Stimulated activated CD8-positive, alpha-beta memory T cell treated with anti-CD3 and anti-CD28 coated beads, Interleukin-4, amount 100 ng/mL, for 4 hours (primary cell): ENCODE data around the gene FHOD3.

Source experiments
- DNase-seq, 2 donors: peaks; one replicate each; pipeline ENCODE4 v3.0.0-alpha.2; 2020; ENCODE audit warnings: low read depth in 2 of 2, low spot score in 1 of 2

The FHOD3 gene

DNA sequence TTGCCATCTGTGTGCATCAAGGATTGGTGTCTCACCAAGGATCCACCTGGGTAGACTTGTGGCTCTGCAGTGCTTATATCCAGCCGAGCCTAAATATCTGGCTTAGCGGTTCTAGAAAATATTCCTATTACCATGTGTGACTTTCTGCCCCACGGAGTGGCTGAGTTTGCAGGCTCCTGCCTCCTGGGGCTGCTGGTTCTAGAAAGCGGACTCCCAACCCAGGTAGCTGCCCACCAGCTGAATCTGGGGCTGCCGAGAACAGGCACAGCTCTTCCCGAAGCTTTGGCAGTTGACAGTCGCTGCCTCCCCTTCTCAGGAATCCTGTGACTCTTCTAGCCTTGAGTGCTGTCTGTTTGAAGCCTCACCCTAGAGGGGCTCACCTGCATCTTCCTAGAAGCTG is 426.7 kb downstream of the FHOD3 start:
- no peak for DNase-seq

- no peak for DNase-seq
Observed at GRCh38 chr18:36724591-36725001, 427.1 kb downstream of the FHOD3 start.

GRCh38 chr18:36728345-36728744 is 430.8 kb downstream of the FHOD3 start:
- no peak for DNase-seq

GRCh38 chr18:36729197-36729596 is 431.7 kb downstream of the FHOD3 start:
- no peak for DNase-seq

DNA sequence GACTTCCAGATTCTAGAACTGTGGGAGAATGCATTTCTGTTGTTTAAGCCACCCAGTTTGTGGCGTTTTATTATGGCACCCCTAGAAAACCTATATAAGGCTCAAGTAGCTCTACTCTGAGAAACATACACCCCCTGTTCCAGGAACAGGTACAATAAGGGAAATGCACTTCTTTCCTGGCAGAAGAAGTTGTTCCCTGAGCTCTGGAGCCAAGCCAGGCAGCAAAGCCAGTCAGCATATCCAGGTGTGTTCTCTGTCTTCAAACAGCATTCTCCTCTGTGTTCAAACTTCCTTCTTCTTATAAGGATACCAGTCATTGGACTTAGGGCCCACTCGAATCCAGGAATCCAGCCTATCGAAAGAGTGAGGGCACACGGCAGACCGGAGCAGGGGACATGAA is 434.8 kb downstream of the FHOD3 start:
- no peak for DNase-seq

GRCh38 chr18:36733150-36733549 is 435.6 kb downstream of the FHOD3 start:
- no peak for DNase-seq

- no peak for DNase-seq
Observed at GRCh38 chr18:36734596-36734995, 437.1 kb downstream of the FHOD3 start.

- no peak for DNase-seq
Observed at GRCh38 chr18:36735130-36735529, 437.6 kb downstream of the FHOD3 start.

DNA sequence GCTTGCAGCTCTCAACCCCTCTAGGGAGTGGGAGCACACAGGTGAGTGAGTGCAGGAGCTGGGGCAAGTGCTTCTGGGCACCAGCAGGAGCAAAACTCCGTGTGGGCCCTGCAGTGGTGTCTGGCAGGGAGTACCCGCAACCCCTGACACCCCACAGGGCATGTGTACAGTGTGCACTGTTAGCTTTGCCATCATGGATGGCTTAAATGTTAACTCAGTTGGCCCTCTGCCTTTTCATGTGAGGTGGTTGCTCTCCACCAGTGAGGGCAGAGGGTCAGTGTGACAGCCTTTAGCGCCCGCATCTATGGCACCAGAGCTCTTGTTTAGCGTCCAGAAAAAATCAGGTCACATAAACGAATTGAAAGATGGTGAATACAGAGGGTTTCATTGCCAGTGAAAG is 438.6 kb downstream of the FHOD3 start:
- no peak for DNase-seq

- DNase-seq = no peak
Observed at GRCh38 chr18:36737316-36737715, 439.8 kb downstream of the FHOD3 start.

DNA sequence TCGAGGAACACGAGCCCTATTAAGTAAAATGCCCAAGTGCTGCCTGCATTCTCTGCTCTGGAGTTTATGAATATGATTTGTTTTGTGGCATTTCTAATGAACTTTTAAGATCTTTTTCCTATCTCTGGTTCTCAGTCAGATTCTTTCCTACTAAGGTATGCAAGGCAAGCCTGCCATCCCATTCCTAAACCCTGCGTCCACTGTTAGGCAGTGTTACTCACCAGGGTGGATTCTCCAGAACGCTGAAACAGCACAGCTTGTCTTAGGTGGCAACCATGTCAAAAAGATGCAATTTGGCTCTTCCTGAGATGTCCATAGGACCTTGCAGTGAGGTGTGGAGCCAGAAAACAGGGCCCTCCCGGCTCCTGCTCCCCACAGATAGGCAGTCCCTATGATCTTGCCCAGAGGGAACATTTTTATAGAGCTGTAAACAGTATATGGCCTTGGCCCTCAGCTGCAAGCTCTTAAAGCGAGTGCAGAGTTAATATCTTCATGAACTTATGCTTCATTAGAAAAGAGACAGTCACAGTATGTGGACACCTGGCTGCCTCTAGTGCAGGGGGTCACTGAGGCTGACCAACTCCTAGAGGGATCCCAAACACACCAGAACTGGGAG is 446.9 kb downstream of the FHOD3 start:
- DNase-seq = no peak

DNA sequence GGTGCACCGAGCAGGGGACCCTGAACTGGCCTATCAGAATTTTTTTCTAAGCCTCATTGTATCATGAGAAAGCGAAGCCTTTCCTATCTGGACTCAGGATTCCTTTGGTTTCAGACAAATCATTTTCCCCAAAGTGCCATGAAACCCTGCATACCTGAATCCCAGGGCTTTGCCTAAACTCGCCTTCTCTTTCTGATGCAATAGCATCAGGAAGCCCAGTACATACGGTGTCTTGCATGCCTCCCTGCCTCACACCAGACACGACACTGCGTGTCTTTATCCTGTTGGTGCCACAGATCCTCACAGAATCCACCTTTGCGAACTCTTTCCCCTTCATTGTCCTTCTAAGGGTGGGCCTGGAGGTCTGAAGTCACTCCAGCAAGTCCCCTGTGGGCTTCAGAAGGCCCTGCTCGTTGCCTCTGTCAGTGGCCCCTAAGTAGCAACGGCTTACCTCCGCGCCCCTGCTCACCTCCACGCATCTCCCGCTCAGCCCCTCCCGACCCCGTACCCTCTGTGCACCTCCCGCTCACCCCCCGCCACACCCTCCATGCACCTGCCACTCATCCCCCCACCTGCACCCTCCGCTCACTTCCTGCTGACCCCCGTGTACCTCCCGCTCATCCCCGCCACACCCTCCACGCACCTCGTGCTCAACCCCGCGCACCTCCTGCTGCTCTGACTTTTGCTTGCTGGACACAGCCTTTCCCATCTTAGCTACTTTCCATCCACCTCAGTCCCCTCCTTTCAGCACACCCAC is 447.9 kb downstream of the FHOD3 start:
- no peak for DNase-seq

GRCh38 chr18:36752929-36753865 is 455.7 kb downstream of the FHOD3 start:
- DNase-seq = no peak

- DNase-seq = no peak
Observed at GRCh38 chr18:36756242-36756641, 458.7 kb downstream of the FHOD3 start.

GRCh38 chr18:36757081-36757480 is 459.6 kb downstream of the FHOD3 start:
- DNase-seq = no peak

GRCh38 chr18:36757991-36758390 is 460.5 kb downstream of the FHOD3 start:
- no peak for DNase-seq

- no peak for DNase-seq
Observed at GRCh38 chr18:36758623-36759022, 461.1 kb downstream of the FHOD3 start.

DNA sequence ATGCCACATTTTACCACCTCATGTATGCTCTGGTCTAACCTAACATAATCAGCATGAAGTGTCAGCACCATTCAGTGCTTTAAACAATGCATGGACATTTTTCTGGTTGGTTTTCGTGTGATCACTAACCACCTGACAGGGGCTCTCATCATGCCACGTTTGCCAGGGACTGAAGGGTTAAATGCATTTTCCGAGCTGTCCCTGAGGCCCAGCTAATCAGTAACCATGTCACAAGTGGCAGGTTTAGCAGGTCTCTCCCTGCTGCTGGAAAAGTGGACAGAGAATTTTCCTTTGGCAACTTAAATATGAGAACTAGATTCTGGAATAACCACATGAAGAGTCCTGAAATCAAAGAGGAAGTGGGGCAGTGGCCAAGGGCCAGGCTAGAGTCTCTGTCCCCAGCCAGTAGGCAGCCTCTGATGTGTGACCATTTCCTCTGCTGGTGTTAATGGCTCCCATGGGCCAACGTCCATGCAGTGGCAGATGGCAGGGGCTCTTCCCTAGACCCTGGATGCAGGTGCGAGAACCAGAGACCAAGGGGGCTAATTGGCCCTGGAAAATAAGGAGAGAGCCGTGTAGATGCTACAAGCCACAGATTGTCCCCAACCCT is 461.8 kb downstream of the FHOD3 start:
- DNase-seq = no peak

GRCh38 chr18:36760598-36760997 is 463.1 kb downstream of the FHOD3 start:
- no peak for DNase-seq

DNA sequence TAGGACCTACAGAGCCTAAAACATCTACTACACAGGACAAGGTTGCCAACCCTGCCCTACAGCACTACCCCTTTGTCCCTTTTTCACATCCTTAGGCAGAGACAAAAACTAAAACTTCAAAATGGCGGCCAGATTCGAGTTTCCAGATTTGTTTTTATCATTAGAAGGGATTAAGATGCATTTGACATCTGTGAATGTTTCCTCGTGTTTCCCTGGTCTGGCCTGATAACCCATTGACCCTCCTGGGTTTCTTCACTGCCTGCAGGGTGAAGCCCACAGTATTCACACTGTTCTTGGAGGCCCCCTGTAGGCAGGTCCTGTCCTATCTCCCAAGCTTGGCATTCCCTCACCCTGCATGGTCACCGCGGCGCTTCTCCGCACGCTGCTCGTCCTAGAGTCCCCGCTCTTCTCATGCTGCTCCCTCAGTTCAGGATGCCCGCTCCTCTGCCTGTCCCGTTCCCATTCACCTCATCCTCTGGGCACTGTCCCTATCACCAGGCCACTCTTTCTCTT is 463.7 kb downstream of the FHOD3 start:
- DNase-seq = no peak

GRCh38 chr18:36762074-36762473 is 464.6 kb downstream of the FHOD3 start:
- DNase-seq = no peak
